GM18526 (cell line): ENCODE results near the gene CDY2B.
"Not testable (repeated sequence)": the region's sequence is repeated elsewhere in the genome, so short reads cannot be mapped to it uniquely, and the experiment has no call there.

Source experiments
- POLR2A ChIP-seq: IDR thresholded peaks from 3 replicates; pipeline ENCODE4 v1.6.1; 2011; ENCODE audit not compliant: insufficient read length; ENCODE audit errors: extremely low read depth

CDY2B gene

GRCh38 chrY:17880120-17880519 lies at the start of gene CDY2B:
Gene CDY2B (minus strand): TSS chrY:17880220. CDS start chrY:17879892, 328 bp downstream.
- TF ChIP-seq POLR2A, result not testable (repeated sequence)
